GM12878 (cell line): Measurements from ENCODE around the gene EVI2B. TPM values are rescaled to one million over a fixed set of nuclear protein-coding genes. Genes with fewer than 3 reads are reported as not detected.

Source experiments
- ATAC-seq: fragments of 200-7000 bp; cut with Tn5 transposase; 3 replicates; pipeline ENCODE4 v1.9.1; 2020; ENCODE audit warnings: mild to moderate bottlenecking, moderate library complexity
- BruUV-seq: library from RNA; stranded (reverse); fragments of 400-500 nt; replicated peaks from 2 replicates; lab custom pipeline; 2021; lab: Mats Ljungman, UMichigan
- CTCF ChIA-PET: fragments of 300-600 bp; sonication (Branson Sonifier 250); formaldehyde crosslinking; extraction: SDS; loops from one replicate; lab custom pipeline; 2021; ENCODE audit warnings: inconsistent platforms; lab: Yijun Ruan, JAX
- POLR2A ChIA-PET: fragments of 350-600 bp; formaldehyde crosslinking; extraction: SDS; loops from one replicate; lab custom pipeline; 2021; ENCODE audit warnings: inconsistent platforms; lab: Charles Lee
- RAD21 ChIA-PET: fragments of 300-600 bp; sonication (Branson Sonifier 250); formaldehyde crosslinking; loops from one replicate; lab custom pipeline; 2023; ENCODE audit warnings: antibody characterized with exemption; ENCODE audit not compliant: unreplicated experiment; lab: Charles Lee
- SMC1A ChIA-PET: fragments of 300-600 bp; sonication (Branson Sonifier 250); formaldehyde crosslinking; loops from one replicate; lab custom pipeline; 2023; ENCODE audit not compliant: unreplicated experiment, uncharacterized antibody; lab: Charles Lee
- DNase-seq: peaks from one replicate; pipeline ENCODE4 v3.0.0-alpha.2; 2011; ENCODE audit warnings: low read depth, low spot score
- FAIRE-seq: peaks from 3 replicates; lab custom pipeline; 2011; peaks lifted over from hg19 to GRCh38; lab: Jason Lieb, UNC
- H2AFZ ChIP-seq: 2 replicates; pipeline ENCODE4 v1.6.0; 2011; ENCODE audit warnings: low read depth, low read length, control low read depth; ENCODE audit not compliant: control insufficient read depth
- H3K27ac ChIP-seq: 2 replicates; pipeline ENCODE4 v1.5.1; 2011; ENCODE audit warnings: control low read depth; ENCODE audit not compliant: control insufficient read depth, insufficient read depth
- H3K27me3 ChIP-seq, 2 experiments: replicated peaks in 1 of 2; 2 replicates each; pipeline versions ENCODE4 v1.6.0 to v1.6.1; 2011; ENCODE audit warnings: low read length in 1 of 2; ENCODE audit not compliant: control insufficient read depth in 2 of 2, insufficient read depth in 2 of 2
- H3K36me3 ChIP-seq, 2 experiments: 2 replicates each; pipeline ENCODE4 v1.5.1; 2011; ENCODE audit warnings: low read length in 1 of 2; ENCODE audit not compliant: control insufficient read depth in 2 of 2, insufficient read depth in 2 of 2
- H3K4me1 ChIP-seq: 2 replicates; pipeline ENCODE4 v1.6.1; 2011; ENCODE audit warnings: mild to moderate bottlenecking, low read length, moderate library complexity, mixed read lengths; ENCODE audit not compliant: control insufficient read depth, insufficient read depth
- H3K4me2 ChIP-seq: 2 replicates; pipeline ENCODE4 v1.6.0; 2011; ENCODE audit warnings: control low read depth; ENCODE audit not compliant: control insufficient read depth, insufficient read depth
- H3K4me3 ChIP-seq: fragments of 200-600 bp; sonication (generic); 2 replicates; pipeline ENCODE4 v1.5.1; 2016
- H3K79me2 ChIP-seq: 2 replicates; pipeline ENCODE4 v1.6.0; 2011; ENCODE audit warnings: low read length; ENCODE audit not compliant: control insufficient read depth, insufficient read depth
- H3K9ac ChIP-seq: 2 replicates; pipeline ENCODE4 v1.8.0; 2011; ENCODE audit warnings: low read length, control low read depth, mixed read lengths; ENCODE audit not compliant: control insufficient read depth, insufficient read depth
- H3K9me3 ChIP-seq: replicated peaks from 3 replicates; pipeline ENCODE4 v1.5.1; 2011; ENCODE audit warnings: mild to moderate bottlenecking, low read length; ENCODE audit not compliant: control insufficient read depth, insufficient read depth
- H4K20me1 ChIP-seq: 2 replicates; pipeline ENCODE4 v1.6.0; 2011; ENCODE audit not compliant: control insufficient read depth, insufficient read depth
- EGR1 ChIP-seq, 2 experiments: IDR thresholded peaks; 1 replicate in 1 of 2; 2 replicates in 1 of 2; pipeline ENCODE4 v1.6.1; 2011 to 2012; ENCODE audit warnings: low read depth in 2 of 2, low read length in 2 of 2, borderline replicate concordance in 1 of 2, mild to moderate bottlenecking in 1 of 2, moderate library complexity in 1 of 2
- FOS ChIP-seq: IDR thresholded peaks from 3 replicates; pipeline ENCODE4 v1.6.1; 2011; ENCODE audit warnings: borderline replicate concordance; ENCODE audit not compliant: insufficient read length; ENCODE audit errors: extremely low read depth
- HDAC6 ChIP-seq: fragments of 200-600 bp; sonication (generic); IDR thresholded peaks from one replicate; pipeline ENCODE4 v1.8.0; 2017; ENCODE audit warnings: antibody characterized with exemption; ENCODE audit not compliant: unreplicated experiment
- RB1 ChIP-seq: fragments of 450-650 bp; formaldehyde crosslinking; IDR thresholded peaks from 2 replicates; pipeline ENCODE4 v1.6.1; 2017; ENCODE audit warnings: mild to moderate bottlenecking, borderline replicate concordance
- TCF3 ChIP-seq: IDR thresholded peaks from 2 replicates; pipeline ENCODE4 v1.6.1; 2012; ENCODE audit warnings: low read depth, mild to moderate bottlenecking, low read length, borderline replicate concordance; ENCODE audit not compliant: insufficient read depth
- ZNF24 ChIP-seq: fragments of 450-650 bp; IDR thresholded peaks from 2 replicates; pipeline ENCODE4 v1.6.1; 2017; ENCODE audit warnings: antibody characterized with exemption, mild to moderate bottlenecking
- WGBS: methylation state at CpG from one replicate; pipeline ENCODE4 v1.1.6; 2016; ENCODE audit warnings: low lambda C conversion rate; ENCODE audit not compliant: insufficient replicate concordance, insufficient coverage; ENCODE audit errors: missing lambda C conversion rate; 5-methylcytosine and 5-hydroxymethylcytosine counted together
- in situ Hi-C: fragments of 300-500 bp; cut with MboI; formaldehyde crosslinking; loops from 9 replicates; pipeline ENCODE4 v1.14.3; 2018; ENCODE audit warnings: mixed read lengths
- intact Hi-C: fragments of 100-400 bp; cut with micrococcal nuclease; formaldehyde crosslinking; loops from one replicate; pipeline ENCODE4 v1.14.2; 2022; ENCODE audit not compliant: unreplicated experiment
- polyA plus RNA-seq, 11 experiments: library from polyadenylated mRNA; depleted of rRNA in 4 of 11; unstranded in 6 of 11; stranded (reverse) in 5 of 11; fragments of >200 nt; fragmentation: Nextera tagmentation in 4 of 11; fragmentation: Illumina TruSeq in 1 of 11; extraction: Ambion mirVana in 4 of 11; extraction: Trizol in 1 of 11; gene quantifications; 1 replicate in 1 of 11; 2 replicates in 10 of 11; pipeline versions ENCODE4 v1.2.1 to v1.2.3, GENCODE V29; 2011 to 2016; ENCODE audit warnings: inconsistent platforms in 2 of 11, missing spikeins in 2 of 11, low read depth in 1 of 11
- total RNA-seq, 4 experiments: library from RNA; depleted of rRNA in 3 of 4; stranded (reverse); fragments of >200 nt in 3 of 4; fragmentation: Illumina TruSeq in 1 of 4; extraction: Trizol in 1 of 4; gene quantifications; 2 replicates each; pipeline versions ENCODE4 v1.2.1 to v1.2.3, GENCODE V29; 2013 to 2021
- TF ChIP-seq, protein P1 (sequence below): fragments of 450-650 bp; IDR thresholded peaks from 2 replicates; pipeline ENCODE4 v1.6.1; 2017; ENCODE audit warnings: mild to moderate bottlenecking, low read depth, inconsistent platforms; ENCODE audit not compliant: poor library complexity, severe bottlenecking

The EVI2B gene
- total and polyA plus RNA-seq, 10 of the 15 experiments (the other 5 are each of a cell fraction or from before 2014, with no cell fraction given): 26.2 to 195 (median 52.0) TPM

DNA sequence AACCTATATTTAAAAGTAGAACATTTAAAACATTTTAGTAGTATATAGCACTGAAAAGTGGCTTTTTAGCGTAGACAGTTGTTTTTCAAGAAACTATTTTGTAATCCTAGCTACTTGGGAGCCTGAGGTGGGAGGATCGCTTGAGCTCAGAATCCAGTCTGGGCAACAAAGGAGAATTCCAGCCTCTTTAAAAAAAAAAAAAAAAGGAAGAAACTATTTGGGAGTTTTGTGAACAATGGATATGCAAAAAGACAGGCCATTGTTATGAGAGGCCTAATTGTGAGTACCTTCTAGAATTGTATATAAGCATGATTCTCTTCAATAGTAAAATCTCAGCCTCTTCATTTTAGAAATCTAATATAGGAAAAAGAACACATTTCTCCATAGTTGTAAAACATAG is 34.5 kb downstream of the EVI2B start:
- ATAC-seq (no peak), DNase-seq (no peak), FAIRE-seq (no peak)
- H2AFZ ChIP-seq: no peak overlapping the region
- ChIA-PET SMC1A (interaction anchor here (0.6 kb wide), 2 partner anchors 13 to 397 kb away, joined by 3 to 6 read pairs; no protein-coding TSS in a partner anchor), CTCF (no interaction called here), RAD21 (no interaction called here), POLR2A (interaction anchor here (0.7 kb wide), 1 partner anchor 422 kb away, joined by 3 read pairs; no protein-coding TSS in a partner anchor)
- H4K20me1 ChIP-seq: no peaks in the 10 kb centered on the region
- H3K27ac ChIP-seq: no peak overlapping the region
- no peak overlapping the region for H3K9ac ChIP-seq
- in situ Hi-C loops: no loop called here
- WGBS: 91% methylated on average over 2 of the region's 2 CpGs
- H3K79me2 ChIP-seq: no peaks in the 10 kb centered on the region
- intact Hi-C loops: no loop called here
- no peak overlapping the region for H3K4me2 ChIP-seq
- no peaks in the 10 kb centered on the region for H3K9me3 ChIP-seq
- TF ChIP-seq, protein P1, sequence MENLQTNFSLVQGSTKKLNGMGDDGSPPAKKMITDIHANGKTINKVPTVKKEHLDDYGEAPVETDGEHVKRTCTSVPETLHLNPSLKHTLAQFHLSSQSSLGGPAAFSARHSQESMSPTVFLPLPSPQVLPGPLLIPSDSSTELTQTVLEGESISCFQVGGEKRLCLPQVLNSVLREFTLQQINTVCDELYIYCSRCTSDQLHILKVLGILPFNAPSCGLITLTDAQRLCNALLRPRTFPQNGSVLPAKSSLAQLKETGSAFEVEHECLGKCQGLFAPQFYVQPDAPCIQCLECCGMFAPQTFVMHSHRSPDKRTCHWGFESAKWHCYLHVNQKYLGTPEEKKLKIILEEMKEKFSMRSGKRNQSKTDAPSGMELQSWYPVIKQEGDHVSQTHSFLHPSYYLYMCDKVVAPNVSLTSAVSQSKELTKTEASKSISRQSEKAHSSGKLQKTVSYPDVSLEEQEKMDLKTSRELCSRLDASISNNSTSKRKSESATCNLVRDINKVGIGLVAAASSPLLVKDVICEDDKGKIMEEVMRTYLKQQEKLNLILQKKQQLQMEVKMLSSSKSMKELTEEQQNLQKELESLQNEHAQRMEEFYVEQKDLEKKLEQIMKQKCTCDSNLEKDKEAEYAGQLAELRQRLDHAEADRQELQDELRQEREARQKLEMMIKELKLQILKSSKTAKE: no peak
- TF ChIP-seq EGR1 (IDR thresholded peaks at IDR 0.05; ENCODE audit: borderline replicate concordance in 1 of 2, low read depth in 2 of 2, low read length in 2 of 2): no peak
- TF ChIP-seq ZNF24: no peak
- no peak for TF ChIP-seq HDAC6
- no peak for TF ChIP-seq RB1
- TF ChIP-seq FOS: no peak
- TF ChIP-seq TCF3: no peak
- no peaks in the 10 kb centered on the region for H3K4me1 ChIP-seq
- BruUV-seq: no TSS peak
- no peaks in the 10 kb centered on the region for H3K27me3 ChIP-seq
- H3K4me3 ChIP-seq: no peak overlapping the region
- peaks cover 0 to 7% of the 10 kb centered on the region in 2 experiments; a peak in 2 of 4 replicates for H3K36me3 ChIP-seq
